Fibroblast of skin of left biceps (primary cell): ENCODE data around the gene ZC3H12A.

ENCODE experiments used
- DNase-seq, 2 experiments: peaks; one replicate each; pipeline ENCODE4 v3.0.0-alpha.2; 2013; ENCODE audit warnings: low read depth in 2 of 2

Gene ZC3H12A

GRCh38 chr1:37474046-37474696, at the start of gene ZC3H12A:
ZC3H12A (plus strand) TSS chr1:37474580; CDS start chr1:37475497, 917 bp downstream.
- peak; percentile 56 to 64 for DNase-seq

GRCh38 chr1:37425221-37425620, 49.2 kb upstream of the ZC3H12A start:
- DNase-seq = no peak

GRCh38 chr1:37429029-37429428, 45.4 kb upstream of the ZC3H12A start:
- no peak for DNase-seq

- no peak for DNase-seq
Observed at GRCh38 chr1:37430103-37430985, 44.0 kb upstream of the ZC3H12A start.

GRCh38 chr1:37432716-37433115, 41.7 kb upstream of the ZC3H12A start:
- no peak for DNase-seq

GRCh38 chr1:37433171-37433570, 41.2 kb upstream of the ZC3H12A start:
- no peak for DNase-seq

- no peak for DNase-seq
Observed at GRCh38 chr1:37434292-37435225, 39.8 kb upstream of the ZC3H12A start.

- no peak for DNase-seq
Observed at GRCh38 chr1:37437087-37437486, 37.3 kb upstream of the ZC3H12A start.

GRCh38 chr1:37438037-37438868, 36.1 kb upstream of the ZC3H12A start:
- no peak for DNase-seq

- no peak for DNase-seq
Observed at GRCh38 chr1:37438869-37439343, 35.5 kb upstream of the ZC3H12A start.

GRCh38 chr1:37439349-37439995, 34.9 kb upstream of the ZC3H12A start:
- DNase-seq = no peak

- no peak for DNase-seq
Observed at GRCh38 chr1:37441490-37441889, 32.9 kb upstream of the ZC3H12A start.

- DNase-seq = no peak
Observed at GRCh38 chr1:37442139-37442538, 32.2 kb upstream of the ZC3H12A start.

- DNase-seq = no peak
Observed at GRCh38 chr1:37442644-37443043, 31.7 kb upstream of the ZC3H12A start.

GRCh38 chr1:37446874-37447273, 27.5 kb upstream of the ZC3H12A start:
- no peak for DNase-seq

GRCh38 chr1:37448185-37448584, 26.2 kb upstream of the ZC3H12A start:
- no peak for DNase-seq

- no peak for DNase-seq
Observed at GRCh38 chr1:37448691-37449417, 25.5 kb upstream of the ZC3H12A start.

GRCh38 chr1:37449936-37450335, 24.4 kb upstream of the ZC3H12A start:
- DNase-seq = no peak

GRCh38 chr1:37452416-37452815, 22.0 kb upstream of the ZC3H12A start:
- DNase-seq = no peak

- no peak for DNase-seq
Observed at GRCh38 chr1:37453647-37454046, 20.7 kb upstream of the ZC3H12A start.
